ENCODE results near the gene FMN1.

DNA sequence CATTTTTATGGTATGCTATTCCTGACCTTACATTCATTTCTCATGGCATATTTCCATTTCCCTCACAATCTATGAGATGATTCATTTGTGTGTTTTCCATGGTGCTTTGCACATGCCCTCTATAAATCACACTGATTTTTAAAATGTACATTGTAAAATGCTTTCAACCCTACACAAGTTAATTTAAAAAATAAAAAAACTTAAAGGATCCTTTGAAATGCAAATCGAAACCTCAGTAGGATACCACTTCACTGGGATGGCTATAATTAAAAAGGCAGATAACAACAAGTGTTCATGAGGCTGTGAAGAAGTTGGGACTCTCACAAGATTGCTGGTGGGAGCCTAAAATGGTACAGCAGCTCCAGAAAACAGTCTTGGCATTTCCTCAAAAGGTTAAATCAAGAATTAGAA is 83.5 kb downstream of the FMN1 start:
- TF ChIP-seq RAD21 (conservative IDR thresholded peaks at IDR 0.05 in 1 of 2, IDR thresholded peaks at IDR 0.05 in 1 of 2) (no peak), KDM5A (IDR thresholded peaks at IDR 0.05) (no peak), EP300 (IDR thresholded peaks at IDR 0.05) (no peak), RFX5 (IDR thresholded peaks at IDR 0.05) (no peak)

Measured in A549 (cell line).